Type B pancreatic cell (in vitro differentiated cells): ENCODE results near the gene NUP58. TPM values are rescaled to one million over a fixed set of nuclear protein-coding genes. Genes with fewer than 3 reads are reported as not detected.
A peak's percentile ranks its signal among the peaks of the same experiment; 100 is the strongest.

ENCODE experiments used
- DNase-seq: peaks from one replicate; pipeline ENCODE4 v3.0.0; 2021; ENCODE audit warnings: mixed read lengths; ENCODE audit not compliant: unreplicated experiment; ENCODE audit errors: extremely low spot score
- H3K27ac Mint-ChIP-seq: 2 replicates; pipeline ENCODE4 v1.8.0; 2021; ENCODE audit warnings: mild to moderate bottlenecking, mixed read lengths
- H3K27me3 Mint-ChIP-seq: 2 replicates; pipeline ENCODE4 v1.8.0; 2021; ENCODE audit warnings: mixed read lengths
- H3K36me3 Mint-ChIP-seq: 2 replicates; pipeline ENCODE4 v1.8.0; 2021; ENCODE audit warnings: mixed read lengths
- H3K4me1 Mint-ChIP-seq: one replicate; pipeline ENCODE4 v1.8.0; 2021; ENCODE audit warnings: mixed read lengths; ENCODE audit not compliant: unreplicated experiment
- H3K4me3 Mint-ChIP-seq: 2 replicates; pipeline ENCODE4 v1.8.0; 2021; ENCODE audit warnings: mild to moderate bottlenecking, mixed read lengths
- H3K9me3 Mint-ChIP-seq: 2 replicates; pipeline ENCODE4 v1.8.0; 2021; ENCODE audit warnings: mixed read lengths
- CTCF ChIP-seq: fragments of 200-600 bp; sonication (generic); conservative IDR thresholded peaks from 2 replicates; pipeline ENCODE4 v1.5.0; 2021; ENCODE audit warnings: antibody characterized with exemption, mild to moderate bottlenecking
- total RNA-seq: library from RNA; stranded (reverse); gene quantifications from 2 replicates; pipeline ENCODE4 v1.2.1, GENCODE V29; 2021; ENCODE audit warnings: low replicate concordance

Gene NUP58
- total RNA-seq, 1 donor from 2014 or later = 56.2 TPM

- Mint-ChIP-seq H3K4me1 (peaks cover 5% of the 10 kb centered on the region), H3K36me3 (no peaks in the 10 kb centered on the region), H3K4me3 (no peak overlapping the region), H3K27me3 (peaks cover 27% of the 10 kb centered on the region), H3K27ac (no peak overlapping the region), H3K9me3 (no peaks in the 10 kb centered on the region)
- TF ChIP-seq CTCF = no peak
- DNase-seq = no peak
These were observed 77.6 kb downstream of the NUP58 start for GRCh38 chr13:25379011-25379410.

GRCh38 chr13:25380082-25380481 is 78.7 kb downstream of the NUP58 start:
- Mint-ChIP-seq H3K27ac (peak overlapping the region; percentile 35), H3K4me3 (peak overlapping the region; percentile 42), H3K9me3 (no peaks in the 10 kb centered on the region), H3K4me1 (no peaks in the 10 kb centered on the region), H3K27me3 (peaks cover 16% of the 10 kb centered on the region), H3K36me3 (no peaks in the 10 kb centered on the region)
- no peak for TF ChIP-seq CTCF
- DNase-seq = no peak

GRCh38 chr13:25380741-25381324 is 79.4 kb downstream of the NUP58 start:
- peak overlapping the region; percentile 28 for H3K27ac Mint-ChIP-seq
- no peaks in the 10 kb centered on the region for H3K9me3 Mint-ChIP-seq
- H3K36me3 Mint-ChIP-seq = no peaks in the 10 kb centered on the region
- H3K4me1 Mint-ChIP-seq = no peaks in the 10 kb centered on the region
- peaks cover 9% of the 10 kb centered on the region for H3K27me3 Mint-ChIP-seq
- no peak for TF ChIP-seq CTCF
- H3K4me3 Mint-ChIP-seq = peak overlapping the region; percentile 32
- no peak for DNase-seq

GRCh38 chr13:25384758-25385410 is 83.5 kb downstream of the NUP58 start:
- no peak overlapping the region for H3K27ac Mint-ChIP-seq
- H3K36me3 Mint-ChIP-seq = no peaks in the 10 kb centered on the region
- no peak for DNase-seq
- peaks cover 5% of the 10 kb centered on the region for H3K27me3 Mint-ChIP-seq
- H3K9me3 Mint-ChIP-seq = no peaks in the 10 kb centered on the region
- no peak for TF ChIP-seq CTCF
- no peak overlapping the region for H3K4me3 Mint-ChIP-seq
- no peaks in the 10 kb centered on the region for H3K4me1 Mint-ChIP-seq

GRCh38 chr13:25391932-25392331 is 90.5 kb downstream of the NUP58 start:
- H3K27ac Mint-ChIP-seq = peak overlapping the region; percentile 69
- DNase-seq = no peak
- no peaks in the 10 kb centered on the region for H3K4me1 Mint-ChIP-seq
- no peak overlapping the region for H3K4me3 Mint-ChIP-seq
- H3K9me3 Mint-ChIP-seq = no peaks in the 10 kb centered on the region
- no peaks in the 10 kb centered on the region for H3K36me3 Mint-ChIP-seq
- H3K27me3 Mint-ChIP-seq = no peaks in the 10 kb centered on the region
- no peak for TF ChIP-seq CTCF

Other genes starting within 250 kb of the NUP58 start
- gene PABPC3, start 205.5 kb upstream of the NUP58 start, total RNA-seq = 0.17 and 0.29 TPM in 2 replicates
- 0.14 and 0.31 TPM in 2 replicates for gene AMER2, start 129.3 kb upstream of the NUP58 start, total RNA-seq
- gene MTMR6, start 14.1 kb upstream of the NUP58 start, total RNA-seq = 11.4 and 11.8 TPM in 2 replicates
- 13.8 and 55.2 TPM in 2 replicates for gene ATP8A2, start 70.3 kb downstream of the NUP58 start, total RNA-seq